Neural cell (in vitro differentiated cells): Measurements from ENCODE around the gene PGS1. TPM values are rescaled to one million over a fixed set of nuclear protein-coding genes. Genes with fewer than 3 reads are reported as not detected.

Experiments
- H2AFZ ChIP-seq: fragments of 200-600, 300-800 bp; sonication (generic), shearing (Covaris generic); 2 replicates; pipeline ENCODE4 v1.6.0; 2014; ENCODE audit warnings: low read depth, mild to moderate bottlenecking, antibody characterized with exemption, low read length, moderate library complexity
- H3F3A ChIP-seq: fragments of 200-600 bp; shearing (Covaris generic); 2 replicates; pipeline ENCODE4 v1.6.1; 2016; ENCODE audit warnings: mild to moderate bottlenecking, moderate library complexity, mixed read lengths, antibody characterized with exemption, low read length; ENCODE audit not compliant: insufficient read depth, poor library complexity, severe bottlenecking
- H3K27ac ChIP-seq: fragments of 200-600, 300-800 bp; sonication (generic), shearing (Covaris generic); 2 replicates; pipeline ENCODE4 v1.5.1; 2014; ENCODE audit warnings: mild to moderate bottlenecking, low read length, moderate library complexity
- H3K27me3 ChIP-seq: fragments of 300-800, 200-600 bp; sonication (generic), shearing (Covaris generic); 2 replicates; pipeline ENCODE4 v1.6.0; 2014; ENCODE audit warnings: mild to moderate bottlenecking, low read depth, low read length, moderate library complexity; ENCODE audit not compliant: insufficient read depth
- H3K36me3 ChIP-seq: fragments of 300-800, 200-600 bp; sonication (generic), shearing (Covaris generic); 2 replicates; pipeline ENCODE4 v1.5.1; 2014; ENCODE audit warnings: mild to moderate bottlenecking, antibody characterized with exemption, low read length, moderate library complexity; ENCODE audit not compliant: insufficient read depth
- H3K4me2 ChIP-seq: fragments of 300-800, 200-600 bp; sonication (generic), shearing (Covaris generic); 2 replicates; pipeline ENCODE4 v1.6.0; 2014; ENCODE audit warnings: mild to moderate bottlenecking, low read length
- H3K4me3 ChIP-seq: fragments of 300-800, 200-600 bp; sonication (generic), shearing (Covaris generic); 2 replicates; pipeline ENCODE4 v1.5.1; 2014; ENCODE audit warnings: mild to moderate bottlenecking, low read length, moderate library complexity
- H3K79me2 ChIP-seq: fragments of 200-600 bp; shearing (Covaris generic); replicated peaks from 2 replicates; pipeline ENCODE4 v1.6.0; 2014; ENCODE audit warnings: mild to moderate bottlenecking, low read length, moderate library complexity; ENCODE audit not compliant: insufficient read depth
- H3K9ac ChIP-seq: fragments of 300-800, 200-600 bp; sonication (generic), shearing (Covaris generic); 2 replicates; pipeline ENCODE4 v1.6.1; 2016; ENCODE audit warnings: mild to moderate bottlenecking, low read length, mixed read lengths
- H3K9me2 ChIP-seq: fragments of 200-600 bp; shearing (Covaris generic); 2 replicates; pipeline ENCODE4 v1.6.1; 2016; ENCODE audit warnings: mild to moderate bottlenecking, low read length, mixed read lengths; ENCODE audit not compliant: insufficient read depth
- H3K9me3 ChIP-seq: fragments of 200-600, 300-800 bp; sonication (generic), shearing (Covaris generic); 2 replicates; pipeline ENCODE4 v1.6.1; 2016; ENCODE audit warnings: mild to moderate bottlenecking, mixed run types, low read length, moderate library complexity, mixed read lengths
- H4K20me1 ChIP-seq: fragments of 200-600 bp; shearing (Covaris generic); 2 replicates; pipeline ENCODE4 v1.6.1; 2016; ENCODE audit warnings: mild to moderate bottlenecking, mixed run types; ENCODE audit not compliant: insufficient read depth
- CTCF ChIP-seq: fragments of 450-650 bp; IDR thresholded peaks from 2 replicates; pipeline ENCODE4 v1.5.1; 2014; ENCODE audit warnings: antibody characterized with exemption, mild to moderate bottlenecking, moderate library complexity; ENCODE audit not compliant: poor library complexity, severe bottlenecking
- EP300 ChIP-seq: fragments of 450-650 bp; conservative IDR thresholded peaks from 2 replicates; pipeline ENCODE4 v1.6.1; 2014; ENCODE audit warnings: antibody characterized with exemption, mild to moderate bottlenecking, moderate library complexity; ENCODE audit not compliant: poor library complexity, severe bottlenecking
- EZH2 ChIP-seq: fragments of 200-600, 300-800 bp; shearing (Covaris generic), sonication (generic); IDR thresholded peaks from 2 replicates; pipeline ENCODE4 v1.6.1; 2014; ENCODE audit warnings: antibody characterized with exemption, low read length, borderline replicate concordance, mild to moderate bottlenecking; ENCODE audit not compliant: insufficient read depth, poor library complexity, severe bottlenecking
- MXI1 ChIP-seq: fragments of 450-650 bp; conservative IDR thresholded peaks from 2 replicates; pipeline ENCODE4 v1.6.1; 2014; ENCODE audit warnings: antibody characterized with exemption, mild to moderate bottlenecking; ENCODE audit not compliant: poor library complexity, severe bottlenecking
- POLR2AphosphoS5 ChIP-seq: IDR thresholded peaks from 2 replicates; pipeline ENCODE4 v1.6.1; 2012
- RAD21 ChIP-seq: fragments of 450-650 bp; conservative IDR thresholded peaks from 2 replicates; pipeline ENCODE4 v1.6.1; 2014; ENCODE audit warnings: antibody characterized with exemption, mild to moderate bottlenecking, moderate library complexity
- REST ChIP-seq: IDR thresholded peaks from 2 replicates; pipeline ENCODE4 v1.6.1; 2012; ENCODE audit warnings: borderline replicate concordance
- SMC3 ChIP-seq: fragments of 450-650 bp; conservative IDR thresholded peaks from 2 replicates; pipeline ENCODE4 v1.6.1; 2014; ENCODE audit warnings: antibody characterized with exemption, mild to moderate bottlenecking, moderate library complexity; ENCODE audit not compliant: poor library complexity
- TAF1 ChIP-seq: IDR thresholded peaks from 2 replicates; pipeline ENCODE4 v1.6.1; 2012; ENCODE audit warnings: low read depth
- polyA plus RNA-seq: library from polyadenylated mRNA; depleted of rRNA; stranded (reverse); fragments of >200 nt; gene quantifications from 2 replicates; pipeline ENCODE4 v1.2.3, GENCODE V29; 2014

PGS1 gene
- polyA plus RNA-seq, 1 donor from 2014 or later, result 65.7 TPM

GRCh38 chr17:78468366-78468765 is 89.9 kb downstream of the PGS1 start:
- Histone ChIP-seq H2AFZ (no peak overlapping the region), H3K9ac (no peak overlapping the region), H3K27me3 (no peaks in the 10 kb centered on the region), H3K4me3 (no peak overlapping the region), H3K4me2 (no peak overlapping the region), H4K20me1 (no peaks in the 10 kb centered on the region), H3K9me3 (no peaks in the 10 kb centered on the region), H3K79me2 (no peaks in the 10 kb centered on the region), H3K36me3 (no peaks in the 10 kb centered on the region), H3F3A (no peaks in the 10 kb centered on the region), H3K27ac (no peak overlapping the region), H3K9me2 (no peaks in the 10 kb centered on the region)
- no peak for TF ChIP-seq CTCF
- no peak for TF ChIP-seq EP300
- TF ChIP-seq EZH2, result no peak
- TF ChIP-seq SMC3, result no peak
- no peak for TF ChIP-seq RAD21
- no peak for TF ChIP-seq MXI1
- no peak for TF ChIP-seq POLR2AphosphoS5
- no peak for TF ChIP-seq TAF1
- TF ChIP-seq REST, result no peak

- Histone ChIP-seq H3K27ac (no peak overlapping the region), H3K9ac (no peak overlapping the region), H3K4me2 (no peak overlapping the region), H3K9me3 (no peaks in the 10 kb centered on the region), H3K79me2 (no peaks in the 10 kb centered on the region), H3F3A (no peaks in the 10 kb centered on the region), H3K36me3 (no peaks in the 10 kb centered on the region), H4K20me1 (no peaks in the 10 kb centered on the region), H3K4me3 (no peak overlapping the region), H3K27me3 (no peaks in the 10 kb centered on the region), H3K9me2 (no peaks in the 10 kb centered on the region), H2AFZ (no peak overlapping the region)
- no peak for TF ChIP-seq RAD21
- no peak for TF ChIP-seq SMC3
- no peak for TF ChIP-seq TAF1
- no peak for TF ChIP-seq POLR2AphosphoS5
- TF ChIP-seq REST, result no peak
- no peak for TF ChIP-seq CTCF
- TF ChIP-seq MXI1, result no peak
- TF ChIP-seq EZH2, result no peak
- TF ChIP-seq EP300, result no peak
Measured at GRCh38 chr17:78469443-78469842, 91.0 kb downstream of the PGS1 start.
